Tibial nerve (tissue), 4 donors: Measurements from ENCODE around the gene MED14. TPM values are rescaled to one million over a fixed set of nuclear protein-coding genes. Genes with fewer than 3 reads are reported as not detected.

Source experiments
- DNase-seq, 2 donors: peaks; one replicate each; pipeline ENCODE4 v3.0.0-alpha.2; 2019; ENCODE audit warnings: low spot score in 2 of 2
- H3K27ac ChIP-seq, 4 donors: fragments of 200-600 bp; sonication (generic) in 3 of 4; one replicate each; pipeline ENCODE4 v1.5.1; 2017 to 2019; ENCODE audit warnings: mild to moderate bottlenecking in 1 of 4
- H3K27me3 ChIP-seq, 2 donors: fragments of 200-600 bp; sonication (generic) in 1 of 2; one replicate each; pipeline versions ENCODE4 v1.5.1 to v1.6.0; 2017 to 2019
- H3K36me3 ChIP-seq, 3 donors: fragments of 200-600 bp; sonication (generic); one replicate each; pipeline ENCODE4 v1.5.1; 2018 to 2019
- H3K4me1 ChIP-seq, 4 donors: fragments of 200-600 bp; sonication (generic) in 3 of 4; one replicate each; pipeline ENCODE4 v1.5.1; 2017 to 2019
- H3K4me3 ChIP-seq, 4 donors: fragments of 200-600 bp; sonication (generic) in 3 of 4; one replicate each; pipeline ENCODE4 v1.5.1; 2017 to 2019; ENCODE audit warnings: mild to moderate bottlenecking in 1 of 4, moderate library complexity in 1 of 4
- H3K9me3 ChIP-seq, 4 donors: fragments of 200-600 bp; sonication (generic) in 3 of 4; one replicate each; pipeline ENCODE4 v1.5.1; 2017 to 2019
- EP300 ChIP-seq, 2 donors: sonication (generic); formaldehyde crosslinking; IDR thresholded peaks; one replicate each; pipeline ENCODE4 v1.6.1; 2017; ENCODE audit warnings: antibody characterized with exemption in 2 of 2, mild to moderate bottlenecking in 1 of 2
- POLR2A ChIP-seq, 2 donors: fragments of 450-650 bp; IDR thresholded peaks; one replicate each; pipeline ENCODE4 v1.6.1; 2017; ENCODE audit warnings: antibody characterized with exemption in 2 of 2, mild to moderate bottlenecking in 2 of 2, moderate library complexity in 2 of 2
- WGBS, 2 donors: methylation state at CpG; one replicate each; pipeline ENCODE4 v1.1.5; 2018; 5-methylcytosine and 5-hydroxymethylcytosine counted together
- total RNA-seq, 4 donors: library from RNA; depleted of rRNA; stranded (reverse); fragments of >200 nt; gene quantifications; one replicate each; pipeline ENCODE4 v1.1.0, GENCODE V29; 2016
- TF ChIP-seq, protein P1 (sequence below), 5 experiments: fragments of 200-600 bp in 3 of 5; fragments of 450-650 bp in 2 of 5; sonication (generic) in 3 of 5; IDR thresholded peaks; one replicate each; pipeline ENCODE4 v1.5.1; 2016 to 2019; ENCODE audit warnings: antibody characterized with exemption in 5 of 5, mild to moderate bottlenecking in 3 of 5, moderate library complexity in 2 of 5

MED14 gene
- total RNA-seq, 4 donors from 2014 or later = 32.7 to 58.2 (median 40.8) TPM

DNA sequence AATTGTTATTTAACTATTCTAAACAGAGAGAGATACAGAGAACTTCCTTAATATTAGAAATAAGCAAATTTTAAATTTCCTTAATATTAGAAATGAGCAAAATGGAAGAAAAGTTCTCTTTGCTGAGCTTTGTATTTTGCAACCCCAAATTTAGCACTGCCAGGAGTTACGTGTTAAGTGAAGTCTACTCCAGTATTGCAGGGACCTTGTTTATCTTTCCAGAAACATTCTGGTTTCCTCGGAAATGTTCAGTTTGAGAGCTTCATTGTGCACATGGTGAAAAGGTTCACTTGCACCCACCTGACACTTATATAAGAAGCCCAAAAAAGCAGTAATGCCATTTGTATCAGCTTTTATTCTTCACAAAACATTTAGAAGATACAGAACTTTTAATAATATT lies 81.8 kb downstream of the MED14 start:
- Histone ChIP-seq H3K4me1 (no peaks in the 10 kb centered on the region), H3K9me3 (no peaks in the 10 kb centered on the region), H3K36me3 (peaks cover 0 to 12% (median 0%) of the 10 kb centered on the region in 3 donors), H3K27ac (no peak overlapping the region), H3K4me3 (no peak overlapping the region), H3K27me3 (peaks cover 0 to 11% of the 10 kb centered on the region in 2 donors)
- TF ChIP-seq, protein P1, sequence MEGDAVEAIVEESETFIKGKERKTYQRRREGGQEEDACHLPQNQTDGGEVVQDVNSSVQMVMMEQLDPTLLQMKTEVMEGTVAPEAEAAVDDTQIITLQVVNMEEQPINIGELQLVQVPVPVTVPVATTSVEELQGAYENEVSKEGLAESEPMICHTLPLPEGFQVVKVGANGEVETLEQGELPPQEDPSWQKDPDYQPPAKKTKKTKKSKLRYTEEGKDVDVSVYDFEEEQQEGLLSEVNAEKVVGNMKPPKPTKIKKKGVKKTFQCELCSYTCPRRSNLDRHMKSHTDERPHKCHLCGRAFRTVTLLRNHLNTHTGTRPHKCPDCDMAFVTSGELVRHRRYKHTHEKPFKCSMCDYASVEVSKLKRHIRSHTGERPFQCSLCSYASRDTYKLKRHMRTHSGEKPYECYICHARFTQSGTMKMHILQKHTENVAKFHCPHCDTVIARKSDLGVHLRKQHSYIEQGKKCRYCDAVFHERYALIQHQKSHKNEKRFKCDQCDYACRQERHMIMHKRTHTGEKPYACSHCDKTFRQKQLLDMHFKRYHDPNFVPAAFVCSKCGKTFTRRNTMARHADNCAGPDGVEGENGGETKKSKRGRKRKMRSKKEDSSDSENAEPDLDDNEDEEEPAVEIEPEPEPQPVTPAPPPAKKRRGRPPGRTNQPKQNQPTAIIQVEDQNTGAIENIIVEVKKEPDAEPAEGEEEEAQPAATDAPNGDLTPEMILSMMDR (IDR thresholded peaks at IDR 0.05) = no peak
- WGBS, 2 donors = 55 to 72% methylated on average over 2 of the region's 2 CpGs
- no peak for DNase-seq

DNA sequence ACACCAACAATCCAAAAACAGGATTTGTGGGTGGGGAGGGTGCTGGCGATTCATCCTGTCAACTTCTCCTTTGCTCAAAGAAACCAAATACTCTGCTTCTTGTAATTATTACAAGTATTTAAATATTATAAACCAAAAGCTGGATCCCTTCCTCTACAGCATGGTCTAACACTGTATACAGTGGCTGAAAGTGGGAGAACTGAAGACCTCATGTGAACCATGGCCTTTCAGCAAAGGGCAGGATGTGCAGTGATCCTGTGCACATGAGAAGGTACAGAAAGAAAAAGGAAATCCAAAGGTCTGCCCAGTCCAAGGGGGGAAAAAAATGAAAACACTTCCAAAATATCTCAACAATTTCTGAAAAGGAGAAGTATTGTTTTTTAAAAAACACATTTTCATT lies 82.7 kb downstream of the MED14 start:
- TF ChIP-seq, protein P1 (IDR thresholded peaks at IDR 0.05) = no peak
- no peak for TF ChIP-seq EP300 (IDR thresholded peaks at IDR 0.05)
- no peak for TF ChIP-seq POLR2A (IDR thresholded peaks at IDR 0.05)
- H3K9me3 ChIP-seq = no peaks in the 10 kb centered on the region
- no peak for DNase-seq
- no peak overlapping the region for H3K4me3 ChIP-seq
- H3K4me1 ChIP-seq = peaks cover 0 to 4% (median 0%) of the 10 kb centered on the region in 4 donors
- H3K36me3 ChIP-seq = peaks cover 0 to 8% (median 0%) of the 10 kb centered on the region in 3 donors
- 74 to 87% methylated on average over 1 of the region's 1 CpG for WGBS, 2 donors
- H3K27me3 ChIP-seq = peaks cover 0 to 16% of the 10 kb centered on the region in 2 donors
- peak overlapping the region in 1 of 4 donors; percentile 6 for H3K27ac ChIP-seq

DNA sequence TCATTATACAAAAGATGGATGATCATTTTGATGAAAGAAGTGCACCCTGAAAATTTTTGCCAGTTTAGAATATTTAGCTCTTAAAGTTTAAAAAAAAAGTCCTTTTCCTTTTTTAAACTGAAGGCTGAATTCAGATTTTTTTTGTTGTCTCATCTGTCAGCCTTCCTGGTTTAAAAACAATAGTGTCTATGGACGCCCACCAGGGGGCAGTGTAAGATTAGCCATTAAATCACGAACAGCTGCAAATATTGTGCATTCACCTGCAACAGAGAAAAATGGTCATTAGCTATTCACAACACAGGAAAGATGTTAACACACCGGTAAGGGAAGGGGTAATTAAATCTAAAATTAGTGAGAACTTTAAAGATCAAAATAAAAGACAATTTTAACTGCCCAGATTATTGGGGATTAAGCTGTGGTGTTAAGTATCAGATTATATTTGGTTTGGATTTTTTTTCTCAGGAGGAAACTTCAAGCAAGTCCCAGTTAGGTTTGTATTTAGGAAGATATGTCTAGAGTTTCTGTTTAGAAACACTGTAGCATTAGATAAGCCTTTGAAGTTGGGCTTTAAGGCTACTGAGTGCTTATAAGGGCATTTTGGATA lies 83.6 kb downstream of the MED14 start:
- H3K27ac ChIP-seq = no peak overlapping the region
- peaks cover 0 to 4% (median 0%) of the 10 kb centered on the region in 4 donors for H3K4me1 ChIP-seq
- no peak overlapping the region for H3K4me3 ChIP-seq
- peaks cover 0 to 3% (median 0%) of the 10 kb centered on the region in 3 donors for H3K36me3 ChIP-seq
- H3K9me3 ChIP-seq = no peaks in the 10 kb centered on the region
- TF ChIP-seq POLR2A (IDR thresholded peaks at IDR 0.05) (no peak), EP300 (IDR thresholded peaks at IDR 0.05) (no peak)
- TF ChIP-seq, protein P1 (IDR thresholded peaks at IDR 0.05) = peak; percentile 57 to 86 (median 83)
- WGBS, 2 donors = 2% methylated on average over 3 of the region's 3 CpGs
- H3K27me3 ChIP-seq = peaks cover 0 to 12% of the 10 kb centered on the region in 2 donors
- peak; percentile 48 to 73 for DNase-seq

DNA sequence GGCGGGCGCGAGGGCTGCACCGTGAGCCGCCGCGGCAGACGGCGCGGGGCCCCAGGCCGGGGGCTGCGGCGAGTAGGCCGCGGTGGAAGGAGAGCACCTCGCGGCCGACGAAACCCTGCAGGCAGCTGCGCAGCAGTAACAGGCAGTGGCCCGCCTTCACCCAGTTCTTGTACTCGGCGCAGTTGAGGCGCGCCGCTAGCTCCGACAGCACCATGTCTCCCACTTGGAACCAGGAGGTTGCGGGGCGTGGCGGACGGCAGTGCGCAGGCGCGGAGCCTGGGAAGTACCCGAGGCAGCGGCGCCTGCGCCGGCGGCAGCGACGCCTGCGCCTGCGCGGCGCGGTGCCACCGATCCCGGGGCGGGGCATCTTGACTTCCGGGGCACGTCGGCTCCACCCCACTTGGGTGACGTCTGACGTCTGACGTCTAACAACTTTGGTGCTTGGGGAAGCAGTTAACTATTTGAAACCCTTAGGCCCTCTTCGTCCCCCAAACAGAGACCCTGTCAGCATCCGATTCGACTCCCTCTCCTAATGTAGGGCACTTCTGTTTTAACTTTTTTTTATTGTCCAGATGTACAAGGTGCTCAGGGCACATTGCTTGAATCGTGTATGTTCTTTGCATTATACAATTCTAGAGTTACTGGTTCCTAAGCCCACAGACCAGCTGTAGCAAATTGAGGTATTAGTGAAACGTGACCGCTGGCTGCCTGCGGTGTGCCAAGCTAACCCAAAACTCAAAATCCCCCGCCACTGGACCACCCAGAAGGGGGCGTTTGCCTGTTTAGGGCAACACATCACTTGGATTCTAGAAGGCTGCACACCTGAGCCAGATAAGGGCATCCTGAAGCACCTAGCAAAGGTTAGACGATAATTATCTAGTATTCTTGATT lies 87.8 kb downstream of the MED14 start, which contains the start of gene CXorf38:
Gene CXorf38, minus strand, starts transcription at position 255 of the 891 bp plus-strand sequence. Its CDS starts 41 bp downstream, at position 214.
- peak within 1 kb of the TSS; percentile 75 to 95 (median 78) for H3K4me3 ChIP-seq
- peak within 1 kb of the TSS; percentile 28 to 90 (median 84) for H3K27ac ChIP-seq
- peaks cover 0 to 8% of the 10 kb centered on the region in 2 donors for H3K27me3 ChIP-seq
- no peaks in the 10 kb centered on the region for H3K9me3 ChIP-seq
- peaks cover 0 to 31% (median 14%) of the 10 kb centered on the region in 4 donors for H3K4me1 ChIP-seq
- TF ChIP-seq POLR2A (IDR thresholded peaks at IDR 0.05) (peak; percentile 12 to 63), EP300 (IDR thresholded peaks at IDR 0.05) (peak in 1 of 2 donors; percentile 64)
- TF ChIP-seq, protein P1 (IDR thresholded peaks at IDR 0.05) = peak in 1 of 5 experiments; percentile 24
- H3K36me3 ChIP-seq = no peaks in the 10 kb centered on the region
- WGBS, 2 donors = 10 to 22% methylated on average over 14 to 16 of the region's 66 CpGs
- DNase-seq = peak; percentile 76 to 80
